ENCODE measurements around the gene ADRM1. TPM values are rescaled to one million over a fixed set of nuclear protein-coding genes. Genes with fewer than 3 reads are reported as not detected.

ADRM1 gene
- total RNA-seq, 1 donor from 2014 or later, result 73.4 TPM

- Histone ChIP-seq H3K27me3 (no peaks in the 10 kb centered on the region), H3K9me3 (no peaks in the 10 kb centered on the region), H3K27ac (peak overlapping the region; percentile 68), H3K4me3 (no peak overlapping the region), H3K36me3 (peaks cover 20% of the 10 kb centered on the region), H3K4me1 (peaks cover 12% of the 10 kb centered on the region)
- DNase-seq, result no peak
- intact Hi-C loops (cut with DNase I), result no loop called here
- no peak for ATAC-seq
- no peak for TF ChIP-seq CTCF (IDR thresholded peaks at IDR 0.05)
Measured at GRCh38 chr20:62349556-62350097, 46.8 kb downstream of the ADRM1 start.

GRCh38 chr20:62350098-62350628, 47.4 kb downstream of the ADRM1 start:
- ATAC-seq (peak; percentile 72), DNase-seq (peak; percentile 84)
- Histone ChIP-seq H3K27me3 (no peaks in the 10 kb centered on the region), H3K27ac (peak overlapping the region; percentile 68), H3K4me1 (peaks cover 17% of the 10 kb centered on the region), H3K9me3 (no peaks in the 10 kb centered on the region), H3K4me3 (no peak overlapping the region), H3K36me3 (peaks cover 16% of the 10 kb centered on the region)
- intact Hi-C loops (cut with DNase I), result no loop called here
- TF ChIP-seq CTCF (IDR thresholded peaks at IDR 0.05), result no peak

- intact Hi-C loops (cut with DNase I), result no loop called here
Measured at GRCh38 chr20:62350629-62351422, 48.0 kb downstream of the ADRM1 start.

GRCh38 chr20:62351469-62352401, 48.9 kb downstream of the ADRM1 start:
- ATAC-seq, result no peak
- no peaks in the 10 kb centered on the region for H3K9me3 ChIP-seq
- H3K4me3 ChIP-seq, result no peak overlapping the region
- peaks cover 33% of the 10 kb centered on the region for H3K4me1 ChIP-seq
- intact Hi-C loops (cut with DNase I), result no loop called here
- peaks cover 11% of the 10 kb centered on the region for H3K36me3 ChIP-seq
- no peak for DNase-seq
- TF ChIP-seq CTCF (IDR thresholded peaks at IDR 0.05), result no peak
- peak overlapping the region; percentile 11 for H3K27ac ChIP-seq
- H3K27me3 ChIP-seq, result no peaks in the 10 kb centered on the region

More at GRCh38 chr20:62350629-62351422, 48.0 kb downstream of the ADRM1 start:
- no peak for TF ChIP-seq CTCF (IDR thresholded peaks at IDR 0.05)
- DNase-seq (no peak), ATAC-seq (peak; percentile 13)
- Histone ChIP-seq H3K9me3 (no peaks in the 10 kb centered on the region), H3K36me3 (peaks cover 14% of the 10 kb centered on the region), H3K4me1 (peaks cover 24% of the 10 kb centered on the region), H3K27ac (peak overlapping the region; percentile 68), H3K27me3 (no peaks in the 10 kb centered on the region), H3K4me3 (no peak overlapping the region)

Data from upper lobe of right lung (tissue), 1 donor.